ENCODE results near the gene LSM12.
"Not testable (repeated sequence)": the region's sequence is repeated elsewhere in the genome, so short reads cannot be mapped to it uniquely, and the experiment has no call there.

LSM12 gene

GRCh38 chr17:44075598-44076293 lies 9.3 kb upstream of the LSM12 start:
- DNase-seq = no peak

- DNase-seq = no peak
Measured at GRCh38 chr17:44074911-44075285, 8.4 kb upstream of the LSM12 start.

- no peak for DNase-seq
Measured at GRCh38 chr17:44074231-44074910, 7.9 kb upstream of the LSM12 start.

GRCh38 chr17:44071772-44072171 lies 5.3 kb upstream of the LSM12 start:
- no peak for DNase-seq

- DNase-seq = no peak
Measured at GRCh38 chr17:44071198-44071520, 4.7 kb upstream of the LSM12 start.

GRCh38 chr17:44070455-44071197 lies 4.2 kb upstream of the LSM12 start, which contains the start of gene G6PC3:
G6PC3 (plus strand) TSS chr17:44070735; CDS start chr17:44070966, 231 bp downstream.
- peak; percentile 94 for DNase-seq

- no peak for DNase-seq
Measured at GRCh38 chr17:44069974-44070454, 3.5 kb upstream of the LSM12 start.

GRCh38 chr17:44067545-44067940 lies 1.1 kb upstream of the LSM12 start:
- DNase-seq = no peak

GRCh38 chr17:44065668-44066203 lies 735 bp downstream of the LSM12 start:
- no peak for DNase-seq

GRCh38 chr17:44063704-44064639 lies 2.5 kb downstream of the LSM12 start:
- no peak for DNase-seq

- DNase-seq = no peak
Measured at GRCh38 chr17:44062871-44063270, 3.6 kb downstream of the LSM12 start.

GRCh38 chr17:44061446-44061845 lies 5.0 kb downstream of the LSM12 start:
- DNase-seq = no peak

GRCh38 chr17:44059101-44059892 lies 7.2 kb downstream of the LSM12 start:
- no peak for DNase-seq

- no peak for DNase-seq
Measured at GRCh38 chr17:44053125-44053872, 13.2 kb downstream of the LSM12 start.

- no peak for DNase-seq
Measured at GRCh38 chr17:44049294-44050060, 17.0 kb downstream of the LSM12 start.

GRCh38 chr17:44046893-44047292 lies 19.6 kb downstream of the LSM12 start:
- DNase-seq = not testable (repeated sequence)

GRCh38 chr17:44045486-44045885 lies 21.0 kb downstream of the LSM12 start:
- DNase-seq = no peak

GRCh38 chr17:44044071-44044470 lies 22.4 kb downstream of the LSM12 start:
- no peak for DNase-seq

- no peak for DNase-seq
Measured at GRCh38 chr17:44043272-44043696, 23.2 kb downstream of the LSM12 start.

Data from DMS153 (cell line).